HG02981 (cell line): Measurements from ENCODE around the gene IRAK2.
A peak's percentile ranks its signal among the peaks of the same experiment; 100 is the strongest.

ENCODE experiments used
- ATAC-seq: cut with Tn5 transposase; IDR thresholded peaks from one replicate; pipeline ENCODE4 v1.9.1; 2021; ENCODE audit warnings: mild to moderate bottlenecking, moderate library complexity; ENCODE audit not compliant: unreplicated experiment

Gene IRAK2

DNA sequence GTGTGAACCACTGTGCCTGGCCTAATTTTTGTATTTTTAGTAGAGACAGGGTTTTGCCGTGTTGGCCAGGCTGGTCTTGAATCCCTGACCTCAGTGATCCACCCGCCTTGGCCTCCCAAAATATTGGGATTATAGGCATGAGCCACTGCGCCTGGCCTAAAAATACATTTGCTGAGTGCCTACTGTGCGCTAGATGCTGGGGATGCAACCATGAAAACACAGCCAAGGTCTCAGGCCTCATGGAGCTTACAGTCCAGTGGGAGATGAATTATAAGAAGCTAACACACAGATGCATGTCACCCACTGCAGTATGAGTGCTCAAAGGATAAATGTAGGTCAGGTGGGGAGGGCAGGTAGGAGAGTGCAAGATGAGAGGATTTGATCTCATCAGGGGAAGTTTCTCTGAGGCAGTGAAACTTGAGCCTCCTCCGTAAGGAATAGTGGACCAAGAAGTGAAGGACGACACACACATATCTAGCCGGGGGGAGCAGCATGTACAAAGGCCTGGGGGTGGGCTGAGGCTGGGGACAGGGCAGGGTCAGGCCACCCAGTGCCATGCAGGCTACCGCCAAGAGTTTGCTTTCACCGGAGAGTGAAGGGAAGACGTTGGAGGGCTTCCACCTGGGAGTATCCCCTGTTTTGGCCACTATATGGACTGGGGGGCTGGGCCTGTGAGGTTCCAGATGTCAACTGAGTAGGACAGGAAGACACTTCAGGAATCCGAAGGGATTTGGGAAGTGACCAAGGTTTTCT is 24.3 kb downstream of the IRAK2 start:
- ATAC-seq: no peak

DNA sequence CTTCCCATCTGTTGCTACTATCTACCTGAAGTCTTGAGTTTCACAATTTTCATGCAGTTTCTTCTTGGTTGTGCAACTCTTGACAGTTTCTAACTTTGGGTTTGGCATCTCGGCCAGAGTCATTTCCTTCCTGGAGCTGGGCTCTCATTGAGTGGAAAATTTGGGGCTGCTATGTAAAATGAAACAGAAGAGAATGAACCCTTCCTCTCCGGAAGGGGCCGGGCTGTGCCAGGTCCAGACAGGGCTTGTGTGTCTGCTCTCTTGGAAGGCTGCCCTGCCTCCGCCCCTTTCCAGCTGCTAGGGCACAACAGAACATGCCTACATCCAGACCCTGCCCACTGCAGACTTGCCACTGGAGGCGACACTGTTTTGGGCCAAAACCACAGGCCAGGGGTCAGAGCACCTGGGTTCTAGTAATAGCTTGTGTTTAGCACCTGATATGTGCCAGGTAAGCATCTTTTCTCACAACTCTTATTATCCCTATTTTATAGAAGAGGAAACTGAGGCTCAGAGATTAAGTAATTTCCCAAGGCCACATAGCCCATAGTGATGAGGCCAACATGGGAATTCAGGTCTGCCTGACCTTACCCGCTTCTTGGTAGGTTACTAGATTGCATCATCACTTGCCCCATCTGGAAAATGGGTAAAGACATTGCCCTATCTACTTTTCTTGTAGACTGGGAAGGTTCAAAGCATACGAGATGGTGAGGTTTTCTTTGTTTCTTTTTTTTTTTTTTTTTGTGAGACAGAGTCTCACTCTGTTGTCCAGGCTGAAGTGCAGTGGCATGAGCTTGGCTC is 25.0 kb downstream of the IRAK2 start:
- no peak for ATAC-seq

DNA sequence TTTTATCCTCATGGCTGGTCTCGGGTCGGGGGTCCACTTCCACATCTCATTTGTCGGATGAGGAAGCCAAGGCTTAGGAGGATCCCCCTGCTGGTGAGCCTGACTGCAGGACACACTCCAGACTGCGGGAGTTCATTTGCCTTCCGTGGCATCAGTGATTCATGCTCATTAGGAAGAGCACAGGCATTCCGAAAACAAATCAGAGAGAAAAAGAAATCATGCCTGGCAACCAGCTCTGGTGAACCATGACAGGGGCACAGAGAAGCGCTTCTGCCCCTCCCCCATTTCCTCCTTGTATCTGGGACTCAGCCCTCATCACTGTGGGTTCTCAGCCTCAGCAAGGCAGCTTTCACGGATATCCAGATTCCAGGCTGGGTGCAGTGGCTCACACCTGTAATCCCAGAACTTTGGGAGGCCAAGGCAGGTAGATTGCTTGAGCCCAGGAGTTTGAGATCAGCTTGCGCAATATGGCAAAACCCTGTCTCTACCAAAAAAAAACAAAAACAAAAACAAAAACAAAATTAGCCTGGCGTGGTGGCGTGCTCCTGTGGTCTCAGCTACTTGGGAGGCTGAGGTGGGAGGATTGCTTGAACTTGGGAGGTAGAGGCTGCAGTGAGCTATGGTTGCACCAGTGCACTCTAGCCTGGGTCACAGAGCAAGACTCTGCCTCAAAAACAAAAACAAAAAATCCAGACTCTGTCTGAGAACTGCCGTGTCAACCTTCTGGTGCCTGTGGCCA is 28.4 kb downstream of the IRAK2 start:
- no peak for ATAC-seq

DNA sequence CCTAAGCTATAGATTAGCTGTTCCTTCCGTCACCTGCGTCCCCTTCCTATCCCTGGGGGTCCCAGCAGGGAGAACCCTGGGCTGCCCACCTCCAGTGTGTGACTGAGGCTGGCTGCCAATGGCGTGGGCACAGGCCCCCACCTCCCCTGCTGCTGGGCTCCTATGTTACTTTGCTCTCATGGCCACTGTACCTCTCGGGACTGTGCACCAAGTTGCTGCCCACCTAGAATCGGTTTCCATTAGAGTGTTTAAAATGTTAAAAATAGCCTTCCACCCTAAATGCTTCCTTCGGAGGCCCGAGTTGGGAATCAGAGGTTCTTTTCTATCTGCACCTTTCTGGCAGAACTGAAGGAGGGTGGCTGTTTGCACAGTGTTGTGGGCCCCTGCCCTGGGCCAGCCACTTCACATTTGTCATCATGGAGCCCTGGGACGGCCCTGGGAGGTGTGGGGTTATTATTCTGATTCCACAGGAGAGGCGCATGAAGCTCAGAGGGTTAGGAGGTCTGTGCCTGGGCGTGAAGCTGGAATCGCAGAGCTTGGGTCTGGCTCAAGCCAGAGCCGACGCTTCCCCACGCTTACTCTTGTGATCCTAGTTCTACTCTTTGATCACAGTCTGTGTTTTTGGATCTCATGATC is 29.1 kb downstream of the IRAK2 start:
- ATAC-seq: no peak

DNA sequence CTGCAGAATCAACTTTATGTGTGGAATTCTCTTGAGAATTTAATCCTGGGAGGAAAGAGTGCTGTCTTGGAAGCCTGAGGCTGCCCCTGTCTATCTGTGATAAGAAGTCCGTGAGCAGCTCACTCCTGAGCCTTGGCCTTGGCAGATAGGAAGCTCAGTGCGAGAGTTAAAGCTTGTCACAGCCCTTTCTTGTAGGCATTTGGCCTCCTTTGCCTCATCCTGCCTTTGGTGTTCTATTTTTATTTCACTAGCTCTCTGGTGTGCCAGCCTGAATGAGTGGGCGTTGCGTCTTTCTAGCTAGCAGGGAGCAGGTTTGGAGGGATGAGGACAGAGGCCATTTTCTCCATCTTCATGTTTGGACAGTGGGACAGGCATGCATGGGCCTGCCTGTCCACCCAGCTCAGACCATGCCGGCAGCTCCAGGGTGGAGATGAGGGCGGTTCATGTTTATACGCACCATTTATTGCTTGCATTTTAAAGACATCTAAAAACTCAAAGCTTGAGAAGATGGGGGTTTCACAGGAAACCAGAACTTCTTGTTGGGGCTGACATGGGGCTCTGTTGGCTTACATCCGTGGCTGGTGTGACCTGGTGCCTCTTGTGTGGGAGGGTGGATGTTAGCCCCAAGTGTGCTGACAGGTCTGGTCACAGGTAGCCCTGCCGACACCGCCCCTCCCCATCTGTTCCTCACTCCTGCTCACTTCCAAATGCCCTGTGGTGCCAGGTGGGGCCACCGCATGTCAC is 29.8 kb downstream of the IRAK2 start:
- no peak for ATAC-seq

DNA sequence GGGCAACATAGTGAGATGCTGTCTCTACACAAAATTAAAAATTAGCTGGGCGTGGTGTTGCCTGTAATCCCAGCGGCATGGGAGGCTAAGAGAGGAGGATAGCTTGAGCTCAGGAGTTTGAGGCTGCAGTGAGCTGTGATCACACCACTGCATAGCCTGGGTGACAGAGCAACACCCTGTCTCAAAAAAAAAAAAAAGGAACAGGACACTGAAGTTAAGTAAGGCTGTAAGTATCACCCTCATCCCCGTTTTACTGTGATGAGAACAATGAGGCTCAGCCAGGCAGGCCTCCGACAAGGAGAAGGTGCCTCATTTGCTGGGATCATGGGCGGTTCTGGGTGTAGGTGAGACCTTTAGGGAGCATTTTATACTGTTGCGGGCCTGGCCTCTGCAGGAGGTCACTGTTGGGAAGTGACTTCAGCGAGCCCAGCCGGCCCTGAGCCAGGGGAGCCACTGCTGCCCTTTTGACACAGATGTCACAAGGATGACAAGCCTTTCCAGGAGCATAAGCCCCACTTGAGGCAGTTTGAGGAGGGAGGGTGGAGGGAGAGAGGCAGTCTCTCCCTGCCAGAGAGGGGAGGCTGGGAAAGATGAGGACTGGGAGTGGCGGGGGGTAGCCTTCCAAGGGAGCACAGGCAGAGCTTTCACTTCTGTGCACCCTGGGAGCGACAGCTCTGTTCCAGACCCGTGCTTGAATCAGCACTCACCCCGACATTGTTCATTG is 30.8 kb downstream of the IRAK2 start:
- ATAC-seq: no peak

DNA sequence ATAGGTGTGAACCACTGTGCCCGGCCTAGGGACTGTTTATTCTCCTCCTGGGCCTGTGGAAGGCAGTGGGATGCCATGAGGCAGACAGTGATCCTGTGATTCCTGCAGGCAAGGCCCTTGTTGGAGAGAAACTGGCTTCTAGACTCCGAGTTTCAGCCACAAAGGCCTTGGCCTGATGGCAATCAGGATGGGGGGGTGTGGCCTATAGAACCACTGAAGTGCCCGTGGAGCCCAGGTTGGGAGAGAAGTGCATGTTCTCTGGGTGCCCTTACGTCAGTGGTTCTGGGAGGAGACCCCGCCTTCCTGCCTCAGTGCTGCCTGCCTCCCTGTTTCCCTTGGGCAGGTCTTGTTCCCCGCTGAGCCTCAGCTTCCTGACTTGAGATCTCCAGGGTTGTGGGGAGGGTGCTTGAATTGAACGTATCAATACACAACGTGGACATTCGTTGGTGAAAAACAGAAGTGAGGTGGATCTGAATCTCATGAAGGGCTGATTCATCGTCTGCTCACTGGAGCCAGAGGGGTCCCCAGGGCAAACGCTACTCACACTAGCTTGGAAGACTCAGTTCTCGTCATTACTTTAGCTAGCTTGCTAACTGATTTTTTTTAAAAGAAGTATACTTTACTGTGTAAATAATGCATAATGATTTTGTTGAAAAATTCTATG is 31.8 kb downstream of the IRAK2 start:
- no peak for ATAC-seq

DNA sequence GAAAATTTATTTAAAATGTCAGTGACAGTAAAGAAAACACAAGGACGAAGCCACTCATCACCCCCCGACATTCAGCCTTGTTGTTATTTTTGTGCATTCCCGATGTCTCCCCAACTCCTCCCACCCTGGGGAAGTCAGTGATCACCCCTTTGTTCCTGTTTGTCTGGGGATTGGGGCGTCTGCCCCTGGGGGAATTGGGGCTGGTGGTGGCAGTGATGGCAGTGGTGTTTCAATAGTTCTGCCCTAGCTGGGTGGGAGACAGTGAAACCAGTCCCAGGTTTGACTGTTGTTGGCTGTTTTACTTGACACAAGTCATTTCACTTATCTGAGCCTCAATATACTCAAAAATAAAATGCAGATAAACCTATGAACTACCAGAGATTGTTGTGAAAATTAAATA is 33.5 kb downstream of the IRAK2 start:
- ATAC-seq: no peak

DNA sequence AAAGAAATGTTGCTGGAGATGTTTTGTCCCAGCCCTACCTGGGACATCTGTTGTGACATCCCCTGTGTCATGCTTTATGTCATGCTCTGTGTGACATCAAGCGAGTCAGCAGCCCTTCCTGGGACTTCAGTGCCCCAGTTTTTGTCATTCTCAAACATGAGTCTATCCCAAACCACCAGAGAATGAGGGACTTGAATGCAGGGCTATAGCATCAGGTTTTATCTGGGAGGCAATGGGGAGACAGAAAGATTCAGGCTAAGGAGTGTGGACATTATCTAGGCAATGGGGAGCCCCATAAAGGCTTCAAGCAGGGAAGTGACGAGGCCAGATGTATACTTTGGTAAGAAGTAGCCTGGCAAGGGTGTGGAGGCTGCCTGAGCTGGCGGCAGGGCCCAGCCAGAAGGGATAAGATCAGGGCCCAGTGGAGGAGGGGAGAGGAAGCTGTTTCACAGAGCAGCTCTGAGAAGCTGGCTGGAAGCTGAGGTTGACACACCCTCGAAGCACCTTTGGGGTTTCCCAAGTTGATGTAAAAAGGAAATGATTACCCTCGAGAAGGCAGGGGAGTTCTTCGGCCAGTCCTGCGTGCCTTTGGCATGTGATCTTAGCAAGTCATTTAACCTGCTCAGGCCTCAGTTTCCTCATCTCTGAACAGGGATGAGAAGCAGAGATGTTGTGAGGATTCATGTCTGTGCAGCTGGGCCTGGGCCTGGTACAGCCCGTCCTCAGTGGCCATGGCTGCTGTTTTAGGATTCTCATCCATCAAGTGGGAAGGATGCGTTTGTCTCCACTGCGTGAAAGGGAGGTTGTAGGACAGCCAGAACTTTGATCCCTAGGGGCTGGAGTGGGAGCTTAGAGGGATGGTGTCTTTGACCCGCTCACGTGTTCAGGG is 34.3 kb downstream of the IRAK2 start:
- peak; percentile 79 for ATAC-seq

DNA sequence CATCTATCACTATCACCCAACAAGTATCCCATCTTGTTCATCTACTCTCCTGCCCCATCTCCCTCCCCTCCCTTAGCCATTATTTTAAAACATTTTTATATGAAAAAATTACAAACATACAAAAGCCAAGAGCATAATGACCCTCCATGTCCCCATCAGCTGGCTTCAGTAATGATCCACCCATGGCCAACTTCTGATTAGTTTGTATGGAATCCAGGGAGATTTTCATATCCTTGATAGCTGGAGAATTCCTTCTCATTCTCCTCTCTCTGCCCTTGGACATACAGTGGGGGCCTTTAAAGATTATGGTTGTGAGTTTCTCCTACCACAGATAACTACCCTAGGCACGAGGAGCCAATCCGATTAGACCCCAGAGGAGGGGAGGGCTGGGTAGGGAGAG is 40.2 kb downstream of the IRAK2 start:
- ATAC-seq: no peak

DNA sequence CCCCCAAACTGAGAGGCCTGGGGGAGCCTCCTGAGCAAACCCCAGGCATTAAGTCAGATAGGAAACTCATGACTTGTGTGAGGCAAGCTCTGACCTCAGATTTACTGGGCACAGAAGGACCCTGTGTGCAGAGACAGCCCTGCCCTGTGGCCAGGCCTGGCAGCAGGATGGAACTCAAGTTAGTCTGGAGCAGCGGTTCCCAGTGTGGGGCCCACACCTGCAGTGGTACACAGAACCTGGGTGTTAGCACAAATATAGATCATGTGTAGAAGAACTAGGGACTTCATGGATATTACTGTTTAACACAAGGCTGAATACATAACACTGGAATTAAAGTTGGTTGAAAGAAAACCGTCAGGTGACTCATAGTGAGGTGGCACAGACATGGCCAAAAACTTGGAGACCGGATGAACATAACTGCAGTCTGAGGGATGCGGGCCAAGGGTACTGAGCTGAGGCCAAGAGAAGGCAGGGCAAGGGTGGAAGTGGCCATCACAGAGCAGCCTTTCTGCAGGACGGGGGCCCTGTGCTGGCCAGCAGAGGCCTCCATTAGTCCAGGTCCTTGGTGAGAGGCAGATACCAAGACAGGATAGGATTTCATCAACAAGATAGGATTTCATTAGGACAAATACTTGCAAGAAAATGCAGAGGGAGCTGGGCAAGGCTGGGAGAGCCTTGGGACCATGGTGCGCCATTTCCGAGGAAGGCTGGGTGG is 40.9 kb downstream of the IRAK2 start:
- ATAC-seq: no peak

DNA sequence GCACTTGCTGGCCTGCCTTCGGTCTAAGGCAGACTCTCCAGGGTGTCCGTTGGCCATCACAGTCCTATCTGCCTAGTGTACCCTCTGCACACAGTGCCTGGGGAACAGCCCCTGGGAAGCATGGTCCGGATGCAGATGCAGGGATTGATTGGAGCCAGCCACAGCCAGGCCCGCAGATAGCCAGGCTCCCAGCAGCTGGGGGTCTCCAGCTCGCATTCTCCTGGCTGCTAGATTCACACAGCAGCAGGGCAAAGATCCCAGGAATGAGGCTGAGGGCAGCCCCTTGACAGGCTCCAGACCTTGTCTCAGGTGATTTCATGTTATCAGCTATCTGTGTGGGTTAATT is 41.4 kb downstream of the IRAK2 start:
- ATAC-seq: no peak

DNA sequence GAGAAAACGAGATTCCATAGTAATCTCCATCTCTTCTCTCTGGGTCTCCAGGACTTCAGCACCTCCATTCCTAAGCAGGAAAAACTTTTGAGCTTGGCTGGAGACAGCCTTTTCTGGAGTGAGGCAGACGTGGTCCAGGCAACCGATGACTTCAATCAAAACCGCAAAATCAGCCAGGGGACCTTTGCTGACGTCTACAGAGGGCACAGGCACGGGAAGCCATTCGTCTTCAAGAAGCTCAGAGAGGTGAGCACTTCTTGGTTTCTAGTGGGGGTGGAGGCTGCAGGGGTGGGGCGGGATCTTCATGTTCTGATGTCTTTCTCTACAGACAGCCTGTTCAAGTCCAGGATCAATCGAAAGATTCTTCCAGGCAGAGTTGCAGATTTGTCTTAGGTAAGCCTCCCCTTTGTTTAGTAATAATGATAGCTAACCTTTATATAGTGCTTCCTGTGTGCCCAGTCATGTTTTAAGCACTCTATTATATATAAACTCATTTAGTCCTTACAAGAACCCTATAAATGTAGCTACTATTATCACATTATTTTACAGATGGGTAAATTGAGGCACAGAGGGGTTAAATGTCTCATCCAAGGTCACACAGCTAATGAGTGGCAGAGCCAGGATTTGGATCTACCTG is 48.6 kb downstream of the IRAK2 start:
- ATAC-seq: no peak

DNA sequence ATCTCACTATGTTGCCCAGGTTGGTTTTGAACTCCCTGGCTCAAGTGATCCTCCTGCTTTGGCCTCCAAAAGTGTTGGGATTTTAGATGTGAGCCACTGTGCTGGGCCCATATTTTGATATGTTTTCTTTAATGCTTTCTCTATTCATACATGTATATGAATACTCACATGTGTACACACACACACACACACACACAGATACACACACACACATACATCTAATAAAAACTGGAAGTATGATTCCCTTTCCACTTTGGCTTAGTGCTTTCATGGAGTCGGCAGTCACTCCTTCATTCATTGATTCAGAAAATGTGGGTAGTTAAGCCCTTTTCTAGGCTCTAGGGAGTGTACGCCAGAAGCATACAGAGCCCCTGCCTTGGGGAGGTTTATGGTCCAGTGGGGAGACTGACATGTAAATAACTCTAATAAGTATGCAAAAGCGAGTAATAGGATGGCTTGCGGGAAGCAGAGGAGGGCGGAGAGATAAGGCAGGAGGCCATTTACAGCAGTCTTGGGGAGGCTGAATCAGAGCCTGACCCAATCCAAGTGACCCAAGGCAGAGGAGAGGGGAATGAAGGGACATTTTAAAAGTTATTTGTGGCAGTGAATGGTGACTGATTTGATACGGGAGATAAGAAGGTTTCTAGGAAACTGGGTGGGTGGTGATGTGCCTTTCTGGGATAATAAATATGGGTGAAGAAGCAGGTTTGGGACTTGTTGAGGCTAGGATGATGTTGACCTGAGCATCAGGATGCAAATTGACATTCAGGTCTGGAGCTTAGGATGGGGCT is 51.1 kb downstream of the IRAK2 start:
- ATAC-seq: no peak

DNA sequence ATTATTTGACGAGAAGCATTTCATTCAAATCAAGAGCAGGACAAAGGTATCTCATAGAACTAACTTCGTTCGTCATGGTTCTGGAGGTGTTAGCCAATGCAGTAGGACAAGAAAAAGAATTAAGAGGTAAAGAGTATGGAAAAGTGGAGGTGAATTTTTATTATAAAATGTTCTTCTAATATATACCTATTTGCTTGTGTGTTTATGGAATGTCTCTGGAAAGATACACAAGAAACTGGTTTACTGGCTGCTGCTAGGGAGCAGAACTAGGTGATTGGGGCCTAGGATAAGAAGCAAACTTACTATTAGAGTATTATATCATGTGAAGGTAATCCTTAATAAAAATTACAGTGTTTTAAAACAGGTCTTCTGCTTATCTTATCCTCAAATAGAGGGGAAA is 52.6 kb downstream of the IRAK2 start:
- ATAC-seq: no peak

DNA sequence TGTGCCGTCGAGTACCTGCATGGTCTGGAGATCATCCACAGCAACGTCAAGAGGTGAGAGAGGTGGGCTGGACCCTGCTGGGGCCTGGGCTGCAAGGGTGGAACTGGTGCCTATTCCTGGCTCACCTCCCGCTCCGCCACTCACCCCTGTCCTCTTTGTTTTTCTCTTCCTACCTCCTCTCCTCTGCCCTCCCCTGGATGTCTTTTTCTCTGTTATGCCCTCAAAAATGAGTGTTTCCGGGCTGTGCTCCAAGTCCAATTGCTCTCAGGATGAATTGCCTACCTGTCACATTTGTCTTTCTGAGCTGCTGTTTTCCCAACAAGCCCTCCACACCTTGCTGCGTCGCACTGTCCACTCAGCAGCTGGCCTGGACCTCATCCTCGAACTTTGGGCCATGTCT is 55.0 kb downstream of the IRAK2 start:
- no peak for ATAC-seq
